Naive B cell (primary cell): Measurements from ENCODE around the gene CERS1. TPM values are rescaled to one million over a fixed set of nuclear protein-coding genes. Genes with fewer than 3 reads are reported as not detected.
"Not testable (repeated sequence)": the region's sequence is repeated elsewhere in the genome, so short reads cannot be mapped to it uniquely, and the experiment has no call there.

Experiments used
- ATAC-seq, 2 donors: fragments of 150-1000 bp; cut with Tn5 transposase; 2 replicates each; pipeline ENCODE4 v1.10.0; 2021; ENCODE audit warnings: low read depth in 2 of 2, mild to moderate bottlenecking in 2 of 2, moderate library complexity in 2 of 2
- DNase-seq: peaks from one replicate; pipeline ENCODE4 v3.0.0; 2022
- H3K27ac Mint-ChIP-seq, 6 donors: one replicate each; pipeline ENCODE4 v1.8.0; 2020 to 2022; ENCODE audit warnings: mild to moderate bottlenecking in 6 of 6, mixed read lengths in 6 of 6, moderate library complexity in 5 of 6, inconsistent platforms in 2 of 6
- H3K27me3 Mint-ChIP-seq, 3 donors: one replicate each; pipeline ENCODE4 v1.8.0; 2021 to 2022; ENCODE audit warnings: mixed read lengths in 3 of 3, mild to moderate bottlenecking in 1 of 3
- H3K36me3 Mint-ChIP-seq, 2 donors: one replicate each; pipeline ENCODE4 v1.8.0; 2020 to 2022; ENCODE audit warnings: mixed read lengths in 2 of 2, inconsistent platforms in 1 of 2, mild to moderate bottlenecking in 1 of 2
- H3K4me1 Mint-ChIP-seq, 3 donors: one replicate each; pipeline ENCODE4 v1.8.0; 2020 to 2022; ENCODE audit warnings: mixed read lengths in 3 of 3, inconsistent platforms in 1 of 3, mild to moderate bottlenecking in 1 of 3, moderate library complexity in 1 of 3
- H3K4me3 Mint-ChIP-seq, 8 donors: one replicate each; pipeline ENCODE4 v1.8.0; 2020 to 2022; ENCODE audit warnings: mild to moderate bottlenecking in 8 of 8, mixed read lengths in 8 of 8, moderate library complexity in 8 of 8, inconsistent platforms in 2 of 8
- H3K9me3 Mint-ChIP-seq, 7 donors: one replicate each; pipeline ENCODE4 v1.8.0; 2020 to 2022; ENCODE audit warnings: mixed read lengths in 7 of 7, mild to moderate bottlenecking in 5 of 7, inconsistent platforms in 2 of 7, moderate library complexity in 1 of 7
- polyA plus RNA-seq, 6 donors: library from polyadenylated mRNA; unstranded; fragments of 300-500 nt; fragmentation: Illumina TruSeq; gene quantifications; one replicate each; pipeline ENCODE4 v1.2.3, GENCODE V29; 2021; ENCODE audit warnings: low read depth in 6 of 6

CERS1 gene
- polyA plus RNA-seq, 6 donors from 2014 or later: 0.15 TPM; not detected in 5

- Mint-ChIP-seq H3K9me3 (peaks cover 0 to 2% (median 0%) of the 10 kb centered on the region in 7 donors), H3K4me1 (peaks cover 18 to 28% (median 20%) of the 10 kb centered on the region in 3 donors), H3K27ac (peak overlapping the region in 1 of 6 donors; percentile 95), H3K36me3 (peaks cover 0 to 11% of the 10 kb centered on the region in 2 donors), H3K4me3 (no peak overlapping the region), H3K27me3 (no peaks in the 10 kb centered on the region)
- ATAC-seq (no peak), DNase-seq (no peak)
Measured at GRCh38 chr19:18912933-18913332, 17.0 kb upstream of the CERS1 start.

- H3K4me3 Mint-ChIP-seq: no peak overlapping the region
- DNase-seq (no peak), ATAC-seq (no peak)
- H3K27ac Mint-ChIP-seq: no peak overlapping the region
- peaks cover 8 to 14% (median 10%) of the 10 kb centered on the region in 3 donors for H3K4me1 Mint-ChIP-seq
- peaks cover 0 to 2% (median 0%) of the 10 kb centered on the region in 7 donors for H3K9me3 Mint-ChIP-seq
- H3K27me3 Mint-ChIP-seq: no peaks in the 10 kb centered on the region
- peaks cover 0 to 11% of the 10 kb centered on the region in 2 donors for H3K36me3 Mint-ChIP-seq
Measured at GRCh38 chr19:18910801-18911436, 15.0 kb upstream of the CERS1 start.

- H3K27ac Mint-ChIP-seq: peak overlapping the region in 1 of 6 donors; percentile 38
- H3K36me3 Mint-ChIP-seq: peaks cover 0 to 18% of the 10 kb centered on the region in 2 donors
- ATAC-seq (no peak), DNase-seq (no peak)
- H3K27me3 Mint-ChIP-seq: no peaks in the 10 kb centered on the region
- H3K4me3 Mint-ChIP-seq: no peak overlapping the region
- H3K9me3 Mint-ChIP-seq: peaks cover 0 to 2% (median 0%) of the 10 kb centered on the region in 7 donors
- peaks cover 8 to 12% (median 9%) of the 10 kb centered on the region in 3 donors for H3K4me1 Mint-ChIP-seq
Measured at GRCh38 chr19:18910010-18910409, 14.1 kb upstream of the CERS1 start.

- peaks cover 8 to 11% (median 9%) of the 10 kb centered on the region in 3 donors for H3K4me1 Mint-ChIP-seq
- H3K4me3 Mint-ChIP-seq: no peak overlapping the region
- no peak for ATAC-seq
- H3K27ac Mint-ChIP-seq: no peak overlapping the region
- DNase-seq: no peak
- H3K27me3 Mint-ChIP-seq: no peaks in the 10 kb centered on the region
- H3K9me3 Mint-ChIP-seq: peaks cover 0 to 2% (median 0%) of the 10 kb centered on the region in 7 donors
- H3K36me3 Mint-ChIP-seq: peaks cover 0 to 20% of the 10 kb centered on the region in 2 donors
Measured at GRCh38 chr19:18908917-18909619, 13.1 kb upstream of the CERS1 start.

GRCh38 chr19:18906605-18907519 lies 10.9 kb upstream of the CERS1 start:
- ATAC-seq: no peak
- Mint-ChIP-seq H3K9me3 (no peaks in the 10 kb centered on the region), H3K27me3 (no peaks in the 10 kb centered on the region), H3K4me1 (peaks cover 0 to 8% (median 3%) of the 10 kb centered on the region in 3 donors), H3K27ac (peak overlapping the region in 1 of 6 donors; percentile 76), H3K36me3 (peaks cover 0 to 9% of the 10 kb centered on the region in 2 donors), H3K4me3 (no peak overlapping the region)
- no peak for DNase-seq

- ATAC-seq: no peak
- Mint-ChIP-seq H3K36me3 (peaks cover 0 to 9% of the 10 kb centered on the region in 2 donors), H3K9me3 (no peaks in the 10 kb centered on the region), H3K4me1 (peaks cover 0 to 8% (median 0%) of the 10 kb centered on the region in 3 donors), H3K4me3 (no peak overlapping the region), H3K27ac (peak overlapping the region in 1 of 6 donors; percentile 32), H3K27me3 (no peaks in the 10 kb centered on the region)
- DNase-seq: no peak
Measured at GRCh38 chr19:18905513-18906236, 9.7 kb upstream of the CERS1 start.

GRCh38 chr19:18905058-18905456 lies 9.1 kb upstream of the CERS1 start:
- Mint-ChIP-seq H3K9me3 (no peaks in the 10 kb centered on the region), H3K4me3 (no peak overlapping the region), H3K27me3 (no peaks in the 10 kb centered on the region), H3K36me3 (peaks cover 0 to 10% of the 10 kb centered on the region in 2 donors), H3K4me1 (peaks cover 0 to 8% (median 0%) of the 10 kb centered on the region in 3 donors), H3K27ac (peak overlapping the region in 1 of 6 donors; percentile 32)
- no peak for ATAC-seq
- DNase-seq: no peak

GRCh38 chr19:18904334-18905057 lies 8.5 kb upstream of the CERS1 start:
- Mint-ChIP-seq H3K4me1 (peaks cover 0 to 8% (median 0%) of the 10 kb centered on the region in 3 donors), H3K27me3 (no peaks in the 10 kb centered on the region), H3K27ac (no peak overlapping the region), H3K9me3 (no peaks in the 10 kb centered on the region), H3K4me3 (no peak overlapping the region), H3K36me3 (peaks cover 0 to 15% of the 10 kb centered on the region in 2 donors)
- DNase-seq (no peak), ATAC-seq (no peak)

GRCh38 chr19:18903156-18904037 lies 7.4 kb upstream of the CERS1 start:
- no peak for ATAC-seq

GRCh38 chr19:18902519-18902918 lies 6.6 kb upstream of the CERS1 start:
- H3K9me3 Mint-ChIP-seq, DNase-seq, H3K4me1 Mint-ChIP-seq, ATAC-seq, H3K27me3 Mint-ChIP-seq, H3K4me3 Mint-ChIP-seq: not testable (repeated sequence)
- peak overlapping the region in 1 of 6 donors; percentile 47 for H3K27ac Mint-ChIP-seq
- H3K36me3 Mint-ChIP-seq: peaks cover 0 to 20% of the 10 kb centered on the region in 2 donors

More at GRCh38 chr19:18903156-18904037, 7.4 kb upstream of the CERS1 start:
- Mint-ChIP-seq H3K27me3 (no peaks in the 10 kb centered on the region), H3K9me3 (no peaks in the 10 kb centered on the region), H3K36me3 (peaks cover 0 to 16% of the 10 kb centered on the region in 2 donors), H3K27ac (peak overlapping the region in 1 of 6 donors; percentile 34), H3K4me3 (no peak overlapping the region), H3K4me1 (peaks cover 0 to 8% (median 0%) of the 10 kb centered on the region in 3 donors)
- no peak for DNase-seq

GRCh38 chr19:18901491-18901890 lies 5.5 kb upstream of the CERS1 start:
- ATAC-seq (no peak), DNase-seq (no peak)
- Mint-ChIP-seq H3K27me3 (peaks cover 9 to 15% (median 14%) of the 10 kb centered on the region in 3 donors), H3K27ac (no peak overlapping the region), H3K4me1 (peaks cover 2 to 17% (median 12%) of the 10 kb centered on the region in 3 donors), H3K36me3 (peaks cover 0 to 24% of the 10 kb centered on the region in 2 donors), H3K9me3 (no peaks in the 10 kb centered on the region), H3K4me3 (no peak overlapping the region)
